ENCODE results near the gene ADAMTS17.

The ADAMTS17 gene

GRCh38 chr15:100125401-100126191, 216.2 kb downstream of the ADAMTS17 start:
- DNase-seq (ENCODE audit: low read depth), result no peak

GRCh38 chr15:100124936-100125335, 216.8 kb downstream of the ADAMTS17 start:
- no peak for DNase-seq (ENCODE audit: low read depth)

GRCh38 chr15:100124361-100124760, 217.4 kb downstream of the ADAMTS17 start:
- DNase-seq (ENCODE audit: low read depth), result no peak

GRCh38 chr15:100123611-100124010, 218.2 kb downstream of the ADAMTS17 start:
- DNase-seq (ENCODE audit: low read depth), result no peak

GRCh38 chr15:100121285-100121684, 220.5 kb downstream of the ADAMTS17 start:
- DNase-seq (ENCODE audit: low read depth), result no peak

GRCh38 chr15:100120111-100120510, 221.7 kb downstream of the ADAMTS17 start:
- no peak for DNase-seq (ENCODE audit: low read depth)

- DNase-seq (ENCODE audit: low read depth), result no peak
Observed at GRCh38 chr15:100118546-100118945, 223.2 kb downstream of the ADAMTS17 start.

- DNase-seq (ENCODE audit: low read depth), result no peak
Observed at GRCh38 chr15:100116416-100117190, 225.2 kb downstream of the ADAMTS17 start.

- no peak for DNase-seq (ENCODE audit: low read depth)
Observed at GRCh38 chr15:100115711-100116090, 226.1 kb downstream of the ADAMTS17 start.

- DNase-seq (ENCODE audit: low read depth), result no peak
Observed at GRCh38 chr15:100115066-100115710, 226.6 kb downstream of the ADAMTS17 start.

- no peak for DNase-seq (ENCODE audit: low read depth)
Observed at GRCh38 chr15:100114571-100114970, 227.2 kb downstream of the ADAMTS17 start.

GRCh38 chr15:100114100-100114499, 227.7 kb downstream of the ADAMTS17 start:
- no peak for DNase-seq (ENCODE audit: low read depth)

- no peak for DNase-seq (ENCODE audit: low read depth)
Observed at GRCh38 chr15:100113351-100114080, 228.3 kb downstream of the ADAMTS17 start.

- no peak for DNase-seq (ENCODE audit: low read depth)
Observed at GRCh38 chr15:100112636-100113305, 229.0 kb downstream of the ADAMTS17 start.

- DNase-seq (ENCODE audit: low read depth), result no peak
Observed at GRCh38 chr15:100112061-100112420, 229.7 kb downstream of the ADAMTS17 start.

- no peak for DNase-seq (ENCODE audit: low read depth)
Observed at GRCh38 chr15:100111125-100112060, 230.4 kb downstream of the ADAMTS17 start.

- no peak for DNase-seq (ENCODE audit: low read depth)
Observed at GRCh38 chr15:100109486-100110035, 232.2 kb downstream of the ADAMTS17 start.

GRCh38 chr15:100108846-100109245, 232.9 kb downstream of the ADAMTS17 start:
- DNase-seq (ENCODE audit: low read depth), result no peak

GRCh38 chr15:100108346-100108745, 233.4 kb downstream of the ADAMTS17 start:
- DNase-seq (ENCODE audit: low read depth), result no peak

- DNase-seq (ENCODE audit: low read depth), result no peak
Observed at GRCh38 chr15:100107606-100108225, 234.1 kb downstream of the ADAMTS17 start.
